ENCODE data around the gene ERGIC2.

ERGIC2 gene

DNA sequence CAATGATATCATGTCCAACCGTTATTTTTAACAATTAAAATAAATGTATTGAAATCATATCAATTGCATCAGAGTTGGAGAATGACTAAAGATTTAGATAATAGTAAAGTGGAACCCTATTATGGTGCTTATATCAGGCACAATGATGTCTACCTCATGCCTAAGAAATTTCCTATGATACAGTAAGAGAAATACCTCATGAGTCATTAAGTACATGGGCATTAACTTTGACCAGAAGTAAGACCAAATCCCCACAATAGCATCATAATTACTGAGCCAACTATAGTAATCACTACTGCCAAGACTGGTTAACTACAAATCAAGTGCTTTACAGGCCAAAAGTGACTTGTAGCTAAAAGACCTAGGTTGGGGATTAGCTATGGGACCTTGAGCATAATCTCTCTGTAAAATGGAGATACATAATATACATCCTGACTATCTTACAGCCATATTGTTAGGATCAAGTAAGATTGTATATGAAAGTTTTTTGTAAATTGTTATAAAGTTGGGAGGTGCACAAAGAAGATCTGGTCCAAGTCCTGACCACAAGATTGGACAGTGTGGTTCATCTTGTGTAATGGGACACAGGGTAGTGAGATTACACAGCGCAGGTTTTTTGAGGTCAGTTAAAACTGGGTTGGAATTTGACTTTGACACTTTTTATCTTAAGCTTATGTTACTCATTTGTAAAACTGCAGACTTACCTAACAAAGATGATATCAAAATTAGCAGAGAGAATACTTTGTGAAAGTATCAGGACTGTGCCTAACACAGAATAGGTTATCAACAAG, 60.5 kb downstream of the ERGIC2 start:
- peak; percentile 81 for DNase-seq (ENCODE audit: low read depth)
- TF ChIP-seq, protein P1, sequence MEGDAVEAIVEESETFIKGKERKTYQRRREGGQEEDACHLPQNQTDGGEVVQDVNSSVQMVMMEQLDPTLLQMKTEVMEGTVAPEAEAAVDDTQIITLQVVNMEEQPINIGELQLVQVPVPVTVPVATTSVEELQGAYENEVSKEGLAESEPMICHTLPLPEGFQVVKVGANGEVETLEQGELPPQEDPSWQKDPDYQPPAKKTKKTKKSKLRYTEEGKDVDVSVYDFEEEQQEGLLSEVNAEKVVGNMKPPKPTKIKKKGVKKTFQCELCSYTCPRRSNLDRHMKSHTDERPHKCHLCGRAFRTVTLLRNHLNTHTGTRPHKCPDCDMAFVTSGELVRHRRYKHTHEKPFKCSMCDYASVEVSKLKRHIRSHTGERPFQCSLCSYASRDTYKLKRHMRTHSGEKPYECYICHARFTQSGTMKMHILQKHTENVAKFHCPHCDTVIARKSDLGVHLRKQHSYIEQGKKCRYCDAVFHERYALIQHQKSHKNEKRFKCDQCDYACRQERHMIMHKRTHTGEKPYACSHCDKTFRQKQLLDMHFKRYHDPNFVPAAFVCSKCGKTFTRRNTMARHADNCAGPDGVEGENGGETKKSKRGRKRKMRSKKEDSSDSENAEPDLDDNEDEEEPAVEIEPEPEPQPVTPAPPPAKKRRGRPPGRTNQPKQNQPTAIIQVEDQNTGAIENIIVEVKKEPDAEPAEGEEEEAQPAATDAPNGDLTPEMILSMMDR (IDR thresholded peaks at IDR 0.05; ENCODE audit: low read length, missing control alignments): no peak
- no peak overlapping the region for H3K4me3 ChIP-seq (replicated peaks; ENCODE audit: low read depth, low read length)

DNA sequence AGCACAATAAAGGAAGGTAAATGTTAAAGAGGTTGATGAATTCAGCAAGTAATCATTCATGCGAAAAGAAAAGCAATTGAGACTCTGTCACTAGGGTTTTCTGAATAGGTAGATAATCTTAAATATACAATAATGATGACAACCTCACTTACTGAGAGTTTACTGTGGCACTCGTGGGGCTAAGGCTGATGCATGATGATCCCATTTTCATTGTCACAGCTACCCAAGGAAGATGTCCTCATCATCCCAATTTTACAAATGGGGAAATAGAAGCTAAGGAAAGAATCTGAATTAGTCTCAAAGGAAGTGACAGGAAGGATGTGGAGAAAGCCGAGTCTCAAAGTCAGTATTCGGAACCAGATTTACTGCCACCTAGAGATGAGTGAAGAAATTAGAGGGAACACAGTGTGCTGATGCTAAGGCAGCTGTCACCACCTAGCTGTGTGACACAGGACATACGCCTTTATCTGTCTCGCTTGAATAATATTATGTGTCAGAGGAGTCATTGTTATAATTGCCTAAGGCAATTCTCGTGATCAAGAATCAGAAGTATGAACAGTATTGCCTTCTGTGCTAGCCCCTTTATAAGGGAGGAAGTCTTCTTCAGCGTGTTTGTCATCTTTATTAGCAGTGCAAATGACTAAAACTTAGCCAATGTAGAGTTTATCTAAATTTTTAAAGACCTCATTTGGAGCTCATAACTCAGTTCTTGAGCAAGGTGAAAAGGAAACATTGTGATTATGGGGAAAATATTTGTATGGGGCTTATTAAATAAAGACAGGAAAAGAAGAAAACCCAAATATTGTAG, 63.2 kb downstream of the ERGIC2 start:
- DNase-seq (ENCODE audit: low read depth): peak; percentile 62
- TF ChIP-seq, protein P1 (IDR thresholded peaks at IDR 0.05; ENCODE audit: low read length, missing control alignments): peak; percentile 56
- H3K4me3 ChIP-seq (replicated peaks; ENCODE audit: low read depth, low read length): no peak overlapping the region

DNA sequence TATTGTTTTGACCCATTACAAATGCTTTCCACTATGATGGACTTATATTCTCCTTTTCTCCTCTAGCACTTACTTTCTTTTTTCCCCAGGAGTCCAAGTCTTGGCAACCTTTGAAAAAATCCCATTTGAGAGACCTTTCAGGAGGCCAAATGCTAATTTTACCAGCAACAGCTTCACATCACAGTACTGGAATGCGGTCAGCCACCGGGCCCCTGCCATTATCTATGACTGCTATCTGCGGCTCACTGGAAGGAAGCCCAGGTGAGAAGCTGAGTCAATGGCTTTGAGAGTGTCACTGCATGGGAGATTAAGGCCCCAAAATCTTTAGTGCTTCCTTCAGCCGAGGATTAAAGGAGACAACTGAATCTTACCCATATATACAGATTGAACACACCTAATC, 64.2 kb downstream of the ERGIC2 start:
- H3K4me3 ChIP-seq (replicated peaks; ENCODE audit: low read depth, low read length): no peak overlapping the region
- DNase-seq (ENCODE audit: low read depth): peak; percentile 47
- TF ChIP-seq, protein P1 (IDR thresholded peaks at IDR 0.05; ENCODE audit: low read length, missing control alignments): no peak

DNA sequence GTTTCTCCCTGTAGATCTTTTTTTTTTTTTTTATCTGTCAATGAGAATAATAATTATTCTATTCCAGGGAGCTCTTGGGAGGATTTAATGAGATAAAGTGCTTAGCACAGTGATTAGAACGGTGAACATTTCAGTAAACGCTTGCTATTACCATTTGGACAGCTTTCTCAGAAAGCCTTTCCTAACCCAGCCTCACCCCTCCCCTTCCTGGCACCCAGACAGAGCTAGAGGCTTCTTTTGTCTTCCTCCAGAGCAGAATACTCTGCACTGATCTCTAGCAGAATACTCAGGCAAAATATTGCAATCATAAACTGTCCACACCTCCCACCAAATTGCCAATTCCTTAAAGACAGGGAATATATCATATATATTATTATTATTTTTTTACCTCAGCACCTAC, 66.6 kb downstream of the ERGIC2 start:
- TF ChIP-seq, protein P1 (IDR thresholded peaks at IDR 0.05; ENCODE audit: low read length, missing control alignments): no peak
- H3K4me3 ChIP-seq (replicated peaks; ENCODE audit: low read depth, low read length): no peak overlapping the region
- DNase-seq (ENCODE audit: low read depth): peak; percentile 18

DNA sequence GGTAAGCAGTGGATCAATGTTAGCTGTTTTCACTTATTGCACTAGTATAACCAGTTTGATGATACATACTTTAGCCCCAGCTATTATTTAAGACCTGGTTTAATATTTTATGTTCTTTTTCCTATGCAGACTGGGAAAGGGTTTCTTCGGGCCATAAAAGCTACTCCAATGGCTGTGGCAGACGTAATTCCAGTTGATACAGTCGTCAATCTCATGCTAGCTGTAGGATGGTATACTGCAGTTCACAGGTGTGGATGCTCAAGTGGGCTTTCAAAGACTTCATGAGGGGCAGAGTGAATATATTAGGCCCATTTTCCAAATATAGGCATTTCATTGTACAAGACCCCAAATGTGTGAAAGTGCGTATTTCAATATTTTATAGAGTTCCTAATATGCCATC, 70.1 kb downstream of the ERGIC2 start:
- no peak overlapping the region for H3K4me3 ChIP-seq (replicated peaks; ENCODE audit: low read depth, low read length)
- TF ChIP-seq, protein P1 (IDR thresholded peaks at IDR 0.05; ENCODE audit: low read length, missing control alignments): no peak
- no peak for DNase-seq (ENCODE audit: low read depth)

DNA sequence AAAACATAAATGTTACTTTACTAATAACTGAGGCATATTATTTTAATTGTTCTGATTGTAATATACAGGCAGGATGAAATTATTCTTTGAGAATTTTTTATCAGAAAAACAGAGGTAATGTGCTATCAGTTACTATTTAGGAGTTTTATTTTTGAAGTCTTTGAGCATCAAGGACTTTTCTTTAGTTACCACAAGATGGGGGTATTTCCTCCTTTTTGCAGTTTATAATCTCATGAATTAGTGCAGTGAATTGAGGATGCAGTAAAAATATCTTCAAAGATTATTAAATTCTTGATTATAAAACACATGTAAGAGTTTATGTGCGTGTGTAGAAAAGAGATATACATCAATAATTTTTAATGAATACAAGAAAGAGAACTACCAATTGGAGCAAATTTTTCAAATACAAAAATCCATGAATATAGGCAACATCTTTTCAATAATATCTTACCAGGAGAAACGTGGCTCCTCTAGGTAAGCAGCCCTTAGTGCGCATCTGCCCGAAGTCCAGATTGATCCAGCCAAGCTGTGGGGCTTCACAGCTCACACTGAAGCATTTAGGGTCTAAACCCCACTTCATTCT, 71.6 kb downstream of the ERGIC2 start:
- peak; percentile 62 for DNase-seq (ENCODE audit: low read depth)
- no peak overlapping the region for H3K4me3 ChIP-seq (replicated peaks; ENCODE audit: low read depth, low read length)
- TF ChIP-seq, protein P1 (IDR thresholded peaks at IDR 0.05; ENCODE audit: low read length, missing control alignments): peak; percentile 48

Measured in fibroblast of pulmonary artery (primary cell).